B cell (primary cell): ENCODE results near the gene BRWD1.

Source experiments
- EZH2 ChIP-seq: IDR thresholded peaks from 2 replicates; pipeline ENCODE4 v1.6.1; 2012; ENCODE audit warnings: borderline replicate concordance, low read depth, mild to moderate bottlenecking, moderate library complexity, low read length; ENCODE audit not compliant: insufficient read depth, poor library complexity, severe bottlenecking
- TF ChIP-seq, protein P1 (sequence below): fragments of 200-600 bp; IDR thresholded peaks from one replicate; pipeline ENCODE4 v1.8.0; 2022; ENCODE audit warnings: antibody characterized with exemption, mild to moderate bottlenecking

- TF ChIP-seq, protein P1, sequence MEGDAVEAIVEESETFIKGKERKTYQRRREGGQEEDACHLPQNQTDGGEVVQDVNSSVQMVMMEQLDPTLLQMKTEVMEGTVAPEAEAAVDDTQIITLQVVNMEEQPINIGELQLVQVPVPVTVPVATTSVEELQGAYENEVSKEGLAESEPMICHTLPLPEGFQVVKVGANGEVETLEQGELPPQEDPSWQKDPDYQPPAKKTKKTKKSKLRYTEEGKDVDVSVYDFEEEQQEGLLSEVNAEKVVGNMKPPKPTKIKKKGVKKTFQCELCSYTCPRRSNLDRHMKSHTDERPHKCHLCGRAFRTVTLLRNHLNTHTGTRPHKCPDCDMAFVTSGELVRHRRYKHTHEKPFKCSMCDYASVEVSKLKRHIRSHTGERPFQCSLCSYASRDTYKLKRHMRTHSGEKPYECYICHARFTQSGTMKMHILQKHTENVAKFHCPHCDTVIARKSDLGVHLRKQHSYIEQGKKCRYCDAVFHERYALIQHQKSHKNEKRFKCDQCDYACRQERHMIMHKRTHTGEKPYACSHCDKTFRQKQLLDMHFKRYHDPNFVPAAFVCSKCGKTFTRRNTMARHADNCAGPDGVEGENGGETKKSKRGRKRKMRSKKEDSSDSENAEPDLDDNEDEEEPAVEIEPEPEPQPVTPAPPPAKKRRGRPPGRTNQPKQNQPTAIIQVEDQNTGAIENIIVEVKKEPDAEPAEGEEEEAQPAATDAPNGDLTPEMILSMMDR: no peak
- TF ChIP-seq EZH2: no peak
Measured at GRCh38 chr21:39348355-39349210, 35.2 kb upstream of the BRWD1 start, which contains the start of gene HMGN1.
